ENCODE measurements around the gene RUNDC3A. TPM values are rescaled to one million over a fixed set of nuclear protein-coding genes. Genes with fewer than 3 reads are reported as not detected.

RUNDC3A gene
- total RNA-seq, 1 donor from 2014 or later = 0.58 TPM

DNA sequence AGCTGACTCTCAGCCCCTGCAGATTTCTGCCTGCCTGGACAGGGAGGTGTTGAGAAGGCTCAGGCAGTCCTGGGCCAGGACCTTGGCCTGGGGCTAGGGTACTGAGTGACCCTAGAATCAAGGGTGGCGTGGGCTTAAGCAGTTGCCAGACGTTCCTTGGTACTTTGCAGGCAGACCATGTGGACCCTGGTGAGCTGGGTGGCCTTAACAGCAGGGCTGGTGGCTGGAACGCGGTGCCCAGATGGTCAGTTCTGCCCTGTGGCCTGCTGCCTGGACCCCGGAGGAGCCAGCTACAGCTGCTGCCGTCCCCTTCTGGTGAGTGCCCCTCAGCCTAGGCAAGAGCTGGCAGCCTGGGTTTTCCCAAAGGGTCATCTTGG is 40.6 kb downstream of the RUNDC3A start:
- Histone ChIP-seq H3K4me3 (no peak overlapping the region), H3K9me3 (ENCODE audit: low read depth) (no peaks in the 10 kb centered on the region), H3K36me3 (no peaks in the 10 kb centered on the region), H3K79me2 (ENCODE audit: low read depth) (peaks cover 12% of the 10 kb centered on the region), H3K4me1 (no peaks in the 10 kb centered on the region), H4K20me1 (ENCODE audit: low read depth) (peaks cover 38% of the 10 kb centered on the region), H3K4me2 (no peak overlapping the region), H3K9ac (no peak overlapping the region), H3K27me3 (peaks cover 9% of the 10 kb centered on the region), H2AFZ (replicated peaks) (no peak overlapping the region), H3F3A (ENCODE audit: low read depth) (peaks cover 23% of the 10 kb centered on the region), H3K27ac (no peak overlapping the region)
- no peaks in the 10 kb centered on the region for H3K9me3 Mint-ChIP-seq
- peaks cover 5% of the 10 kb centered on the region for H3K36me3 Mint-ChIP-seq
- H3K4me1 Mint-ChIP-seq = peaks cover 13% of the 10 kb centered on the region
- H3K4me3 Mint-ChIP-seq = no peak overlapping the region
- DNase-seq (ENCODE audit: low spot score) = no peak
- TF ChIP-seq, protein P1, sequence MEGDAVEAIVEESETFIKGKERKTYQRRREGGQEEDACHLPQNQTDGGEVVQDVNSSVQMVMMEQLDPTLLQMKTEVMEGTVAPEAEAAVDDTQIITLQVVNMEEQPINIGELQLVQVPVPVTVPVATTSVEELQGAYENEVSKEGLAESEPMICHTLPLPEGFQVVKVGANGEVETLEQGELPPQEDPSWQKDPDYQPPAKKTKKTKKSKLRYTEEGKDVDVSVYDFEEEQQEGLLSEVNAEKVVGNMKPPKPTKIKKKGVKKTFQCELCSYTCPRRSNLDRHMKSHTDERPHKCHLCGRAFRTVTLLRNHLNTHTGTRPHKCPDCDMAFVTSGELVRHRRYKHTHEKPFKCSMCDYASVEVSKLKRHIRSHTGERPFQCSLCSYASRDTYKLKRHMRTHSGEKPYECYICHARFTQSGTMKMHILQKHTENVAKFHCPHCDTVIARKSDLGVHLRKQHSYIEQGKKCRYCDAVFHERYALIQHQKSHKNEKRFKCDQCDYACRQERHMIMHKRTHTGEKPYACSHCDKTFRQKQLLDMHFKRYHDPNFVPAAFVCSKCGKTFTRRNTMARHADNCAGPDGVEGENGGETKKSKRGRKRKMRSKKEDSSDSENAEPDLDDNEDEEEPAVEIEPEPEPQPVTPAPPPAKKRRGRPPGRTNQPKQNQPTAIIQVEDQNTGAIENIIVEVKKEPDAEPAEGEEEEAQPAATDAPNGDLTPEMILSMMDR (IDR thresholded peaks at IDR 0.05) = no peak
- TF ChIP-seq EZH2phosphoT487 (IDR thresholded peaks at IDR 0.05) (no peak), EZH2 (IDR thresholded peaks at IDR 0.05) (no peak)
- no peak overlapping the region for H3K27ac Mint-ChIP-seq
- peaks cover 20% of the 10 kb centered on the region for H3K27me3 Mint-ChIP-seq (ENCODE audit: insufficient read depth, low read depth)

DNA sequence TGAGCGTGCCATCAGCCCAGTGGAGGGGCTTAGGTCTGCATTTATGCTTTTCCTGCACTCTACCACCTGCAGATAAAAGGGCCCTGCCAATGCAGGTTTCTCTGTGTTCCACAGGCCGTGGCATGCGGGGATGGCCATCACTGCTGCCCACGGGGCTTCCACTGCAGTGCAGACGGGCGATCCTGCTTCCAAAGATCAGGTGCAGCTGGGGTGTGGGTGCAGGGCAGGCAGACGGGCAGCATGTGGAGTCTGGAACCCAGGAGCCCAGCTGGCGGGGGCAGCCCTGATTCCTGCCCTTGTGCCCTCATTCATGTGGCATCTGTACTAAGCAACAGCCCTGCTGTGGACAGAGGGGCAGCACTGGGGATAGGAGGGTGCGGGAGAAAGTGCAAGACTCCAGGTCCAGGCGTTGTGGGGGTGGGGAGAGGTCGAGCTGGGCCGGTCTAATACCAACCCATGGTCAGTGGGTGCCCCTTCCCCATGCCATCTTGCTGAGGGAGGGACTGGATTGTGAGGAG is 41.2 kb downstream of the RUNDC3A start:
- peaks cover 12% of the 10 kb centered on the region for H3K79me2 ChIP-seq (ENCODE audit: low read depth)
- no peak overlapping the region for H2AFZ ChIP-seq (replicated peaks)
- H3K36me3 ChIP-seq = no peaks in the 10 kb centered on the region
- peaks cover 5% of the 10 kb centered on the region for H3K36me3 Mint-ChIP-seq
- peaks cover 13% of the 10 kb centered on the region for H3K4me1 Mint-ChIP-seq
- H3K4me3 Mint-ChIP-seq = no peak overlapping the region
- peaks cover 17% of the 10 kb centered on the region for H3K27me3 Mint-ChIP-seq (ENCODE audit: insufficient read depth, low read depth)
- no peak overlapping the region for H3K9ac ChIP-seq
- no peak for DNase-seq (ENCODE audit: low spot score)
- no peak overlapping the region for H3K4me3 ChIP-seq
- H3F3A ChIP-seq (ENCODE audit: low read depth) = peaks cover 23% of the 10 kb centered on the region
- no peaks in the 10 kb centered on the region for H3K9me3 Mint-ChIP-seq
- no peaks in the 10 kb centered on the region for H3K4me1 ChIP-seq
- no peak overlapping the region for H3K4me2 ChIP-seq
- H3K27me3 ChIP-seq = peaks cover 12% of the 10 kb centered on the region
- no peak overlapping the region for H3K27ac Mint-ChIP-seq
- no peak for TF ChIP-seq EZH2phosphoT487 (IDR thresholded peaks at IDR 0.05)
- TF ChIP-seq, protein P1 (IDR thresholded peaks at IDR 0.05) = no peak
- TF ChIP-seq EZH2 (IDR thresholded peaks at IDR 0.05) = no peak
- H3K27ac ChIP-seq = no peak overlapping the region
- H4K20me1 ChIP-seq (ENCODE audit: low read depth) = peaks cover 38% of the 10 kb centered on the region
- no peaks in the 10 kb centered on the region for H3K9me3 ChIP-seq (ENCODE audit: low read depth)

DNA sequence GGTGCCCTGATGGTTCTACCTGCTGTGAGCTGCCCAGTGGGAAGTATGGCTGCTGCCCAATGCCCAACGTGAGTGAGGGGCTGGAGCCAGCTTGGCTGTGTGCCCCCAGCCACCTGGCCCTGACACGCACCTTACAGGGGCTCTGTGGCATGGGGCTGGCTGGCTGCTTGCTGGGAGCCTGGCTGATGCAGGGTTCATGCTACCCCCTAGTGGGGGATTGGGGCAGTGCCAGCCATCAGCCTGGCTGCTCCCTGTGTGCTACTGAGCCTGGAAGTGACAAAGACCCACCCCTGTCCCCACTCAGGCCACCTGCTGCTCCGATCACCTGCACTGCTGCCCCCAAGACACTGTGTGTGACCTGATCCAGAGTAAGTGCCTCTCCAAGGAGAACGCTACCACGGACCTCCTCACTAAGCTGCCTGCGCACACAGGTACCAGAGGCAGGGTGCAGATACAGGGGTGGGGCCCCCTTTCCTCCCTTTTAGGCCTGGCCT is 42.4 kb downstream of the RUNDC3A start:
- Histone ChIP-seq H3K27me3 (peaks cover 12% of the 10 kb centered on the region), H3F3A (ENCODE audit: low read depth) (peaks cover 29% of the 10 kb centered on the region), H3K9me3 (ENCODE audit: low read depth) (no peaks in the 10 kb centered on the region), H3K4me3 (no peak overlapping the region), H4K20me1 (ENCODE audit: low read depth) (peaks cover 49% of the 10 kb centered on the region), H3K79me2 (ENCODE audit: low read depth) (peaks cover 12% of the 10 kb centered on the region), H2AFZ (replicated peaks) (no peak overlapping the region), H3K4me2 (no peak overlapping the region), H3K4me1 (no peaks in the 10 kb centered on the region), H3K36me3 (no peaks in the 10 kb centered on the region), H3K9ac (no peak overlapping the region), H3K27ac (no peak overlapping the region)
- Mint-ChIP-seq H3K27me3 (ENCODE audit: insufficient read depth, low read depth) (peaks cover 14% of the 10 kb centered on the region), H3K4me1 (peaks cover 9% of the 10 kb centered on the region), H3K9me3 (no peaks in the 10 kb centered on the region), H3K36me3 (peaks cover 5% of the 10 kb centered on the region), H3K27ac (no peak overlapping the region), H3K4me3 (no peak overlapping the region)
- peak; percentile 80 for DNase-seq (ENCODE audit: low spot score)
- TF ChIP-seq EZH2phosphoT487 (IDR thresholded peaks at IDR 0.05) (no peak), EZH2 (IDR thresholded peaks at IDR 0.05) (no peak)
- TF ChIP-seq, protein P1 (IDR thresholded peaks at IDR 0.05) = peak; percentile 74
